ENCODE measurements around the gene SCFD2.
"Not testable (repeated sequence)": the region's sequence is repeated elsewhere in the genome, so short reads cannot be mapped to it uniquely, and the experiment has no call there.

SCFD2 gene

GRCh38 chr4:53094040-53094439, 271.8 kb downstream of the SCFD2 start:
- DNase-seq, result no peak

- DNase-seq, result no peak
These were observed 275.7 kb downstream of the SCFD2 start for GRCh38 chr4:53089936-53090729.

- DNase-seq, result peak in 1 of 3 donors; percentile 4
These were observed 277.7 kb downstream of the SCFD2 start for GRCh38 chr4:53088152-53088551.

GRCh38 chr4:53076374-53076958, 289.4 kb downstream of the SCFD2 start:
- no peak for DNase-seq

- no peak for DNase-seq
These were observed 290.6 kb downstream of the SCFD2 start for GRCh38 chr4:53075162-53075785.

- DNase-seq, result no peak
These were observed 297.0 kb downstream of the SCFD2 start for GRCh38 chr4:53068755-53069330.

- DNase-seq, result no peak
These were observed 298.6 kb downstream of the SCFD2 start for GRCh38 chr4:53067125-53067802.

GRCh38 chr4:53066155-53066554, 299.7 kb downstream of the SCFD2 start:
- DNase-seq, result no peak

- no peak for DNase-seq
These were observed 301.3 kb downstream of the SCFD2 start for GRCh38 chr4:53064609-53065008.

GRCh38 chr4:53061091-53061850, 304.6 kb downstream of the SCFD2 start:
- no peak for DNase-seq

GRCh38 chr4:53060278-53060677, 305.6 kb downstream of the SCFD2 start:
- no peak for DNase-seq

- no peak for DNase-seq
These were observed 306.0 kb downstream of the SCFD2 start for GRCh38 chr4:53059871-53060270.

- DNase-seq, result no peak
These were observed 306.6 kb downstream of the SCFD2 start for GRCh38 chr4:53059256-53059655.

GRCh38 chr4:53057679-53058078, 308.2 kb downstream of the SCFD2 start:
- no peak for DNase-seq

- DNase-seq, result not testable (repeated sequence)
These were observed 308.8 kb downstream of the SCFD2 start for GRCh38 chr4:53057108-53057507.

GRCh38 chr4:53055716-53056403, 310.0 kb downstream of the SCFD2 start:
- DNase-seq, result no peak

- DNase-seq, result no peak
These were observed 310.6 kb downstream of the SCFD2 start for GRCh38 chr4:53055274-53055673.

GRCh38 chr4:53050361-53050774, 315.5 kb downstream of the SCFD2 start:
- no peak for DNase-seq

- DNase-seq, result no peak
These were observed 316.3 kb downstream of the SCFD2 start for GRCh38 chr4:53049528-53049927.

- DNase-seq, result no peak
These were observed 321.3 kb downstream of the SCFD2 start for GRCh38 chr4:53044651-53044960.

- DNase-seq, result no peak
These were observed 321.8 kb downstream of the SCFD2 start for GRCh38 chr4:53043891-53044650.

Data from suppressor macrophage treated with lipopolysaccharide for 1 hour (primary cell).